SU-DHL-6 (cell line): ENCODE measurements around the gene ITGB4.
A peak's percentile ranks its signal among the peaks of the same experiment; 100 is the strongest.
"Not testable (repeated sequence)": the region's sequence is repeated elsewhere in the genome, so short reads cannot be mapped to it uniquely, and the experiment has no call there.

ENCODE experiments used
- H2AFZ ChIP-seq: fragments of 200-600 bp; sonication (generic); 2 replicates; pipeline ENCODE4 v1.6.1; 2014; ENCODE audit warnings: low read depth, mild to moderate bottlenecking, moderate library complexity, mixed read lengths, antibody characterized with exemption, low read length; ENCODE audit not compliant: severe bottlenecking
- H3F3A ChIP-seq: fragments of 200-600 bp; shearing (Covaris generic); 2 replicates; pipeline ENCODE4 v1.6.0; 2016; ENCODE audit warnings: antibody characterized with exemption, mild to moderate bottlenecking; ENCODE audit not compliant: insufficient read depth
- H3K27ac ChIP-seq: fragments of 200-600 bp; sonication (generic); 2 replicates; pipeline ENCODE4 v1.5.1; 2016; ENCODE audit warnings: low read depth, mild to moderate bottlenecking, low read length, moderate library complexity, mixed read lengths
- H3K27me3 ChIP-seq: fragments of 200-600 bp; sonication (generic), shearing (Covaris generic); 2 replicates; pipeline ENCODE4 v1.6.0; 2014; ENCODE audit warnings: mild to moderate bottlenecking, low read length
- H3K36me3 ChIP-seq: fragments of 200-600 bp; sonication (generic); 2 replicates; pipeline ENCODE4 v1.6.1; 2014; ENCODE audit warnings: mild to moderate bottlenecking, low read length, mixed read lengths
- H3K4me2 ChIP-seq: fragments of 300-600, 200-600 bp; shearing (Covaris generic), sonication (generic); 2 replicates; pipeline ENCODE4 v1.6.0; 2014; ENCODE audit warnings: low read length, low read depth, mild to moderate bottlenecking; ENCODE audit not compliant: poor library complexity, severe bottlenecking
- H3K4me3 ChIP-seq: fragments of 200-600 bp; sonication (generic); 2 replicates; pipeline ENCODE4 v1.5.1; 2014; ENCODE audit warnings: antibody characterized with exemption, low read length, mild to moderate bottlenecking, mixed read lengths; ENCODE audit not compliant: insufficient read depth, poor library complexity, severe bottlenecking
- H3K79me2 ChIP-seq: fragments of 200-600 bp; sonication (generic); 2 replicates; pipeline ENCODE4 v1.6.1; 2014; ENCODE audit warnings: mild to moderate bottlenecking, low read length, moderate library complexity; ENCODE audit not compliant: insufficient read depth
- H3K9ac ChIP-seq: fragments of 200-600 bp; sonication (generic); 2 replicates; pipeline ENCODE4 v1.7.0; 2014; ENCODE audit warnings: mild to moderate bottlenecking, low read length
- H3K9me2 ChIP-seq: fragments of 200-600 bp; sonication (generic); replicated peaks from 2 replicates; pipeline ENCODE4 v1.6.1; 2014; ENCODE audit warnings: low read length; ENCODE audit not compliant: insufficient read depth
- H3K9me3 ChIP-seq: fragments of 200-600 bp; sonication (generic); 2 replicates; pipeline ENCODE4 v1.6.1; 2014; ENCODE audit warnings: low read length, mixed read lengths; ENCODE audit not compliant: insufficient read depth
- H4K20me1 ChIP-seq: fragments of 200-600 bp; sonication (generic); 2 replicates; pipeline ENCODE4 v1.6.1; 2014; ENCODE audit warnings: low read depth, mild to moderate bottlenecking, antibody characterized with exemption, low read length, moderate library complexity, mixed read lengths
- CTCF ChIP-seq: fragments of 200-600 bp; sonication (generic); IDR thresholded peaks from one replicate; pipeline ENCODE4 v1.5.1; 2017; ENCODE audit warnings: antibody characterized with exemption, mild to moderate bottlenecking, low read length, moderate library complexity; ENCODE audit not compliant: insufficient read depth, poor library complexity, severe bottlenecking
- EZH2phosphoT487 ChIP-seq: fragments of 200-600 bp; sonication (generic), shearing (Covaris generic); conservative IDR thresholded peaks from 2 replicates; pipeline ENCODE4 v1.6.1; 2018; ENCODE audit warnings: mild to moderate bottlenecking, antibody characterized with exemption, low read length, moderate library complexity, mixed read lengths

Gene ITGB4

GRCh38 chr17:75774991-75775668 lies 53.9 kb downstream of the ITGB4 start:
- no peak overlapping the region for H2AFZ ChIP-seq
- peaks cover 22% of the 10 kb centered on the region for H3K79me2 ChIP-seq
- H3K27ac ChIP-seq = no peak overlapping the region
- no peak for TF ChIP-seq EZH2phosphoT487
- no peak for TF ChIP-seq CTCF
- H3K9me2 ChIP-seq = no peaks in the 10 kb centered on the region
- H3K36me3 ChIP-seq = peaks cover 18% of the 10 kb centered on the region
- no peak overlapping the region for H3K4me3 ChIP-seq
- peaks cover 36% of the 10 kb centered on the region for H3F3A ChIP-seq
- no peaks in the 10 kb centered on the region for H3K27me3 ChIP-seq
- no peak overlapping the region for H3K4me2 ChIP-seq
- no peak overlapping the region for H3K9ac ChIP-seq
- H4K20me1 ChIP-seq = peaks cover 20% of the 10 kb centered on the region
- H3K9me3 ChIP-seq = no peaks in the 10 kb centered on the region

DNA sequence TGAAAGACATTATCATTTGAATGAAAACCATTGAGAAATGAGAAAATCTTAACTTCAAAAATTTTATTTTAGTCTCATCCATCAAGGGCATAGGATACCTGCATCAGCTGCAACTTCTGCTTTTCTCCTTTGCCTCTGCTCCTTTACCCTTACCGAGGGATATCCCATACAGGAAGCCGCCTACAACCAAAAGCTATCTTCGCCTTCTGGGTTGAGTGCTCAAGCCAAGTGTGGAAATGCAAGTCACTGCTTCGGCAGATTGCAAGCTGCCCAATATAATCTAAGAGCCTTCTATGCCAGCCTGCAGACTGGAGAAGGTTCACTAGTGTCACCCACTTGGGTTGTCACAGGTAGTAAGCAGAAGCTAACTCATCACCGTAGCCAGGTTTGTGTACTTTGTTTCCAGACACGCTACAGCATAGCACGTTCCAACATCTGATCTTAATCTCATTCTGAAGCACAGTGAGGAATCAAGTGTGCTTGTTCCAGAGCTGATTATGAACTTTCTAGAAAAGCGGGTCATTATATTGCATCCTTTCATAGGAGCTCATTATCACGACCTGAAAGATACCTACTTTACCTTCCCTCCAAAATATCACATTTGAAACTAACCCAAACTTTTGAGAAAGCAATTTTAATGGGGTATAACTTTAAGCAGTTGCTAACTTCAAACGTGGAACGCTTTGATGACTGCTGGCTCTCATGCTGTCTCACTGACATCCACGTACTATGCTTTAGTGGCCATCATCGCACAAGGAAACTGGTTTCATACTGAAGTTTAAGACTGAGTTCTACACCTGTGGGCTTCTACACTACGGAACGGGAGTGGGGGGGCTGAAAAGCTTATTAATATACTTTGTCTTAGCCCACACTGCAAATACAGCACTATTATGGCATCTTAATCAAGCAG lies 55.4 kb downstream of the ITGB4 start:
- H3K9ac ChIP-seq = no peak overlapping the region
- peak overlapping the region; percentile 70 for H3K4me2 ChIP-seq
- H3K36me3 ChIP-seq = peaks cover 18% of the 10 kb centered on the region
- no peak overlapping the region for H3K27ac ChIP-seq
- H3F3A ChIP-seq = peaks cover 42% of the 10 kb centered on the region
- peaks cover 22% of the 10 kb centered on the region for H3K79me2 ChIP-seq
- no peaks in the 10 kb centered on the region for H3K27me3 ChIP-seq
- H4K20me1 ChIP-seq = peaks cover 20% of the 10 kb centered on the region
- H3K9me3 ChIP-seq = 0 out of 2 replicates have a peak, but pooled peaks cover 3% of the 10 kb centered on the region
- H2AFZ ChIP-seq = no peak overlapping the region
- no peaks in the 10 kb centered on the region for H3K9me2 ChIP-seq
- no peak overlapping the region for H3K4me3 ChIP-seq
- TF ChIP-seq EZH2phosphoT487 = no peak
- no peak for TF ChIP-seq CTCF

- Histone ChIP-seq H2AFZ (no peak overlapping the region), H3K9me3 (0 out of 2 replicates have a peak, but pooled peaks cover 3% of the 10 kb centered on the region), H3K27me3 (no peaks in the 10 kb centered on the region), H3K9me2 (no peaks in the 10 kb centered on the region), H3K9ac (peak overlapping the region; percentile 92; the same call in 1 of the 2 replicates), H3K79me2 (peaks cover 22% of the 10 kb centered on the region), H3K36me3 (peaks cover 18% of the 10 kb centered on the region), H3K27ac (no peak overlapping the region), H3K4me2 (peak overlapping the region; percentile 70), H4K20me1 (peaks cover 20% of the 10 kb centered on the region), H3F3A (peaks cover 43% of the 10 kb centered on the region), H3K4me3 (peak overlapping the region; percentile 73)
- no peak for TF ChIP-seq CTCF
- no peak for TF ChIP-seq EZH2phosphoT487
Observed at GRCh38 chr17:75777296-75777922, 56.1 kb downstream of the ITGB4 start.

DNA sequence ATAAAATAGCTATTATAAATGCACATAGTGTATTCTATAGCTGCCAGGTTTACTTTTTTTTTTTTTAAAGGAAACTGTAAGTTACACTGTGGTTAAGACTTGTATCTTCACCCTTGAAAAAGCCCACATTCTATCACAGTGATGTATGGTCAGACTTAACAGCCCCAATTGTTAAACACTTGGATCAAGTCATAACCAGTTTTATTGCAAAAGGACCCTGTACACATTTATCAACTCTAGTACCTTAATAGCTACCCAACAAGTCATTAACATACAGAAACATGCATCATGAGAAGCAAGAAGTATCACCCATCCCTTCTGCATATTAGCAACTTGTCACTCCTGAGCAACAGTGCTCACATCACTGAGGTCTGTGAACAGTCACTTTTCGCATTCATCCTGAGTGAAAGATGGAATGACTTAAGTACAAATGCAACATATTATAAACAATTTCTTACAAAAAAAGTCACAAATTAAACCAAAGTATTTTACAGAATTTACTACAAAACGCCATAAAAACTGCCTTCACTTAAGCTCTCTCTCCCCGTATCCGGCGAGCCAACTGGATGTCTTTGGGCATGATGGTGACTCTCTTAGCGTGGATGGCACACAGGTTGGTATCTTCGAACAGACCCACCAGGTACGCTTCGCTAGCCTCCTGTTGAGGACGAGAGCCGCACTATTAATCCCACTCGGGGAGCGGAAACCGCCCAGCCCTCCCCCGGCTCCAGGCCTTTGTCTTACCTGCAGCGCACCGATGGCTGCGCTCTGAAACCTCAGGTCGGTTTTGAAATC lies 57.0 kb downstream of the ITGB4 start:
- H3F3A ChIP-seq = peaks cover 50% of the 10 kb centered on the region
- peaks cover 20% of the 10 kb centered on the region for H4K20me1 ChIP-seq
- H3K9me3 ChIP-seq, H3K27me3 ChIP-seq, H2AFZ ChIP-seq, H3K9me2 ChIP-seq: not testable (repeated sequence)
- H3K36me3 ChIP-seq = peaks cover 18% of the 10 kb centered on the region
- peak overlapping the region; percentile 92 for H3K9ac ChIP-seq
- H3K4me3 ChIP-seq = peak overlapping the region; percentile 73
- H3K4me2 ChIP-seq = peak overlapping the region; percentile 70
- H3K79me2 ChIP-seq = peaks cover 22% of the 10 kb centered on the region
- H3K27ac ChIP-seq = peak overlapping the region; percentile 74
